DMS79 (cell line): Measurements from ENCODE around the gene NEDD4L.
"Not testable (repeated sequence)": the region's sequence is repeated elsewhere in the genome, so short reads cannot be mapped to it uniquely, and the experiment has no call there.

Experiments
- DNase-seq: peaks from one replicate; lab custom pipeline; 2025; lab: John Stamatoyannopoulos, UW

The NEDD4L gene

GRCh38 chr18:58156516-58156915 lies 112.5 kb downstream of the NEDD4L start:
- no peak for DNase-seq

DNA sequence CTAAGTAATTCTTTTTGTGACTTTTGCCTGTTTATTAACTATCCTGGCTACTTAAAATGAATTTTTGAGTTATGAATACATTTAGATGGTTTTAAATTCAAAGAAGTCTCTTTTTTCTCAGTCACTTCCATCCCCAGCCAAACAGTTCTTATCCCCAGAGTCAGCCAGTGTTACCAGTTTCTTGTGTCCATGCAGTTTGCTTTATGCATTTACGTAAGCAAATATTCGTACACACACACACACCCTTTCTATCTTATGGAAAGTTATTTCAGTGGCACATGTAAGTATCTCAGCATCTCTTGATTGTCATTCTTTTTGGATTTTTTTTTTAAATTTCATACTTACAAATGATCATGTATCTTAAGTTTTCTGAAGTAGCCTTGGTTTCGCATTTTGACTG lies 113.2 kb downstream of the NEDD4L start:
- no peak for DNase-seq

DNA sequence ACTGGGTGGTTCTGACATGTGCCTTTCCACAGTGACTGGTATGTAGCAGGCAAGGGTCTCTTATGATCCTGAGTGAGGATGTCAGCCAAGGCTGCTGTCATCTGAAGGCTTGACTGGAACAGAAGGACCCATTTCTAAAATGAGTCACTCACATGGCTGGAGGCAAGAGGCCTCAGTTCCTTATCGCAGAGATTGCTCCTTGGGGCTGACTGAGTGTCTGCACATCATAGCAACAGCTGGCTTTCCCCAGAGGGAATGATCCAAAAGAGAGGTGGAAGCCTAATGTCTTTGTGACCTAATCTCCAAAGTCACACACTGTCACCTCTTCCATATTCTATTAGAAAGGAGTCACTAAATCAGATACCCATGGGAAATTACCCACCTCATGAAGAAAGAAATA lies 114.0 kb downstream of the NEDD4L start:
- no peak for DNase-seq

GRCh38 chr18:58158459-58158858 lies 114.4 kb downstream of the NEDD4L start:
- no peak for DNase-seq

GRCh38 chr18:58161659-58162058 lies 117.6 kb downstream of the NEDD4L start:
- no peak for DNase-seq

- no peak for DNase-seq
Observed at GRCh38 chr18:58162127-58162526, 118.1 kb downstream of the NEDD4L start.

DNA sequence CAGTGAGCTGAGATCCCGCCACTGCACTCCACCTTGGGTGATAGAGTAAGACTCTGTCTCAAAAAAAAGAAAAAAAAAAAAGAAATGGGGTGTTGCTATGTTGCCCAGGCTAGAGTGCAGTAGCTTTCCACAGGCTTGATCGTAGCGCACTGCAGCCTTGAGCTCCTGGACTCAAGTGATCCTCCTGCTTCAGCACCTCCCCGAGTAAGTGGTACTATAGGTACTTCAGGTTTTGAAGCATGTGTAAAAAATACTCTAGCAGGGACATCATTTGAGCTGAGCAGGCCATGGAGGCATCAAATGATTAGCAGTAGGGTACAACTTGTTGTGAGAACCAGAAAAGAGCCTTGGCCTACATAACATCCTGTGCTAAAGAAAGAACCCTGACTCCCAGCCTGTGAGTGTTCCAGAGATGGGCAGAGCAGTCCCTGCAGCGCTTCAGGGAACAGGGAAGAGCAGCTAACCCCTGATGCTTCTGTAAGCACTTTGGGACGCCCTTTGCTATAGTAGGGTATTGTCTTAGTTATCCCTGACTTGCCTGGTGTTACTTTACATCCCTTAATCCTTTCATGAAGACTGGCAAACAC lies 119.1 kb downstream of the NEDD4L start:
- no peak for DNase-seq

- no peak for DNase-seq
Observed at GRCh38 chr18:58166278-58166844, 122.3 kb downstream of the NEDD4L start.

GRCh38 chr18:58167073-58167472 lies 123.0 kb downstream of the NEDD4L start:
- DNase-seq = no peak

DNA sequence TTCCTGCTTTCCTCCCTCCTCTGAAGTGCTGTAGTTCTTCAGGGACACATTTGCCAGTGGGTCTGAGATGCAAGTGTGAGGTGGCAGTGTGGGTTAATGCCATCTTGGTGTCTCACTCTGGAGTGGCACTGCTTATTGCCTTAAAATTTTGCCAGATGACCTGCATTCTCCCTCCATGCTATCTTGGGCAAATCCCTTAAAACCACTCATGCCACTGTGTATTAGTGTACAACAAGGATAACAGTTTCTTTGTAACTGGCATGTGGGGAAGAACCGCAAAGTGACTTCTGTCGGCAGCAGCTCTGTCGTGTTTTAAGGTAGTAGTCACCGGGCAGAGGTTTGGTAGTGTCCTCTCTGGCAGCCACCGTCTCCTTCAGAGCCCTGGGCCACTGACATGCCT lies 124.2 kb downstream of the NEDD4L start:
- DNase-seq = no peak

- no peak for DNase-seq
Observed at GRCh38 chr18:58168993-58169392, 125.0 kb downstream of the NEDD4L start.

- DNase-seq = no peak
Observed at GRCh38 chr18:58169472-58169871, 125.4 kb downstream of the NEDD4L start.

DNA sequence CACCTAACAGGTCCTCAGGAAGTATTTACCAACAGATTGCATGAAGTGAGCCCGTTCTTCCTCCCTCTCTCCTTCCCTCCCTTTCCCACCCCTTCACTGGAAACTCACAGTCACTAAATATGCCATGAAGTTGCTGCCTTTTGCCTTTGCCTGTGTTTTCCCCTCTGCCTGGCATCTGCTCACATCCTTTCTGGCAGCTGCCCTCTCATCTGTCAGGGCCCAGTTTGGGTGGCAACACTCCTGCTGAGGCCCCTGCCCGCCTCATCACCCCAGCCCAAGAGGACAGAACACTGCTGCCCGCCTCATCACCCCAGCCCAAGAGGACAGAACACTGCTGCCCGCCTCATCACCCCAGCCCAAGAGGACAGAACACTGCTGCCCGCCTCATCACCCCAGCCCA lies 126.0 kb downstream of the NEDD4L start:
- not testable (repeated sequence) for DNase-seq

DNA sequence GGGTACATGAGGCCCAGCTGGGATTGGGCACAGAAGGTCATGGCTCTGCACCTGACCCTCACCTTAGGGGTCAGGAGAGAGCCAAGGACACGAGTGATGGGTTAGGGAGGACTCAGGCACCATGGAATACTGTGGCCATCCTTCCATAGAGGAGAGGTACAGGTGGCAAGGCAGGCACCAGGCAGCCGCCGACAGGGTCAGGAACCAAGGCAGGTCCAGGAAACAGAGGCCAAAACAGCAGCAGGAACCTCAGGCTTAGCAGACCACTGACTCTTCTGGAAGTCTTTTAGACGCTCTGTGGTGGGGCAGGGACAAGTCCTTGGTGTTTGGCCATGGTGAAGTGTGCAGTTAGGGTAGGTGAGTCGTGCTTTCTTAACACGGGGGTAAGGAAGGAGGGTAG lies 128.0 kb downstream of the NEDD4L start:
- DNase-seq = no peak

DNA sequence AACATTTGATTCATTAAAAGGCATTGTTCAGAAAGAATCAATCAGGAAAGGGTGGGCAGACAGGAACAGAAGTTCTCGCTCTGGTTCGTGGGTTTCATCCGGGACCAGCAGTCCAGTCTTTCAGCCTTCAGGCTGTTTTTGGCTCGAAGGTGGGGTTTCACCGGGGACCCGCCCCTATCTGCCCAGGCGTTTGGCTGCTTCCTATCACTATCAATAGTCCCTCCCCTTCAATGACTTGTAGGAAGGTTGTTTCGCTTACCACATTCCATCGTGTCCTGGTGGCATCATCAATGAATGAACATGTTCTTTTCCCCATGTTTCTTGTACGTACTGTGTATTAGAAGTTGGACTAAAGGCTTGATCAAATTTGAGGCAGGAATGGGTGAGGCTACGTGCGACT lies 130.3 kb downstream of the NEDD4L start:
- no peak for DNase-seq

GRCh38 chr18:58175122-58175785 lies 131.2 kb downstream of the NEDD4L start:
- no peak for DNase-seq

- no peak for DNase-seq
Observed at GRCh38 chr18:58175786-58176176, 131.8 kb downstream of the NEDD4L start.

DNA sequence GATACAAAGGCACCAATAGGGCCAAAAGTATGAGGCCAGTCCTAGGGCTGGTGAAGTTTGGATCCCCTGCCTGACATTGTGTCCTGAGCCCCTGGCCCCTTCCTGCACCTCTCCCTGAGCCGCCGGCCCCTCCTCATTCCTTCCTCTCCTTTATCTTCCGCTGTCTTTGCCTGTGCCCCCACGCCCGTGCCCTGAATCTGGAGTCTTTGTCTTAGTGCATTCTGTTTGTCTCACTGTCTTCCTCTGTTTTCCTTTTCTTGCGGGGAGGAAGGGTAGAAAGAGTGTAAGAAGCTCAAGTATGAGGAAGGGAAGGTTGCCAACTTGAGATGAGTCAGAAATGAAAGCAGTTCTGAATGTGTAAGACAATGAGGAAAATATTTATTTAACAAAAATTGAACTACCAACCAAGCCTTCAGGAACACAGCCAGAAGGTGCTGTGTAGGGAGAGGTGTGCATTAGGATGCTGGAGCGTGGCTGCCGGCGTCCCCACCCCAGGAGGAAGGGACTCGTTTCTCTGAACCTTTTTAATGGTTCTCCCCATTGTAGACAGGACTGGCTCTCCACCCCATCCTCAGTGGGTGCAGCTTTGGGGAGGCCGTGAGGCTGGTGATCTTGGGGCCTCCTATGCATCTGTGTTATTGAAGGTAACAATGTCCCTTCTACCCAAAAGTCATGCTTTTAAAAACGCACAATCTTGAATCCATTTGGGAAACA lies 133.1 kb downstream of the NEDD4L start:
- no peak for DNase-seq

DNA sequence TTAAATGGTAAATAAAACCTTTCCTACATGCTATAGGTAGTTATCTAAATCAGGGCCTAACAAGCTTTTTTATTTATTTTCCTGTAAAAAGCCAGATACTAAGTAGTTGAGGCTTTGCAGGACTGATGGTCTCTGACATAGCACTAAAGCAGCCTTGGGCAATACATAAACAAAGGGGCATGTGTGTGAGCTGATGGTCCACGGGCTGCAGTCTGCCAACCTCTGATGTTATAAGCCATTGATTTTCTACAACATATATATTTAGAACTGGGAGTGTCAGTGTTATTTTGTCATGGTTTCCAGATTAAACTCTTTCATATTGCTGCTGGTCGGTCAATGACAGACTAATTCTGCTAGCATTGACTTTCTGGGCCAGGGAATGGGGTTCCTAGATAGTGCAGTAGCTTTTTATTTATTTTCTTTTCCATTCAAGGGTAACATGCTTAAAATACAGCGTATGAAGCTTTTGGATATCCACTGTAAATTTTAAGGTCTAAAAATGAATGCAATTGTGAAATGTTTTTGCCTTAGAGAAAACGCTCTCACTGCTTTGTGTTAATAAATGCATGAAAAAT lies 134.0 kb downstream of the NEDD4L start:
- DNase-seq = no peak

- no peak for DNase-seq
Observed at GRCh38 chr18:58178511-58178910, 134.5 kb downstream of the NEDD4L start.

GRCh38 chr18:58180172-58180571 lies 136.1 kb downstream of the NEDD4L start:
- DNase-seq = no peak

GRCh38 chr18:58180738-58181353 lies 136.8 kb downstream of the NEDD4L start:
- peak; percentile 30 for DNase-seq
